ENCODE results near the gene CST9. TPM values are rescaled to one million over a fixed set of nuclear protein-coding genes. Genes with fewer than 3 reads are reported as not detected.
A peak's percentile ranks its signal among the peaks of the same experiment; 100 is the strongest.

The CST9 gene
- total and polyA plus RNA-seq, 2 of the 13 experiments (the other 11 are each of a cell fraction or from before 2014, with no cell fraction given), result 0.07 TPM; not detected in 1

DNA sequence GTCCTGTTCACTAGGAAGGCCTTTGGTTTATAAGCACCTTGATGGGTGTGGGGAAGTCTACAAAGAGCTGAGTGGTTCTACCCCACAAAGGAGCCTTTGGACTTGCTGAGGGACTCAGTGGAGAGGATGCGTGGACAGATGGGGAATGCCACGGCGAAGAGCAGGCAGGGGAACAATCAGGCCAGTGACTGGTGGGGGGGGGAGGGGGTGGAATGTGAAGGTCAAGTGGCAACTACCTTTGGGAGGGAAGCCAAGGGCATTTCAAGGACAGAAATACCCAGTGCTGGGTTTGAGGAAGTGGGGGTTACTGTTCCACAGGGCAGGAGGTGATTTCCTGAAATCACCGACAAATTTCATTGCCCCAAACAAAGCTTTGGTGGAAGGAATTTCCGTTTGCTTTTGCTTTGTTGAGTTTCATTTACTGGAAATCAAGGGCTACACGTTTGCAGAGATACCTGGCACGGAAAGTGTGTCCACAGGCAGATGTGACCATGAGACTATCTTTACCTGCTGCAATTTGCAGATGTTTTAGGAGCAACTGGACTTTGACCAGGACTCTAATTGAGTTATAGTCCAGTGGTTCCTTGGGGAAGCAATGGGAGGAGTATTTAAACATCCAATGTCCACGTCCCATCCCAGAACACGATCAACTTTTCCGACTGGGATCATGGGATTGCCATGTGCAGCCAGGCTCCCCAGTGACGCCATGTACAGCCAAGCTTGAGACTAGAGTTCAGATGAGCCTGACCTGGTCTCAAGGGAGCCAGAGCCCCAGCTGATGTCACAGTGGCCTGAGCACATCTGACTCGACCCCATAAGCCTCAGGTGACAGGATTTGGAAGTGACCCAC lies 24.1 kb upstream of the CST9 start (continued):
- TF ChIP-seq RFXAP (CRISPR knock-in tag; IDR thresholded peaks at IDR 0.05; ENCODE audit: borderline replicate concordance) (no peak; the same call in 1 of the 2 replicates), MAZ (IDR thresholded peaks at IDR 0.05; ENCODE audit: borderline replicate concordance, low read depth, low read length) (no peak), MAZ (CRISPR knock-in tag; IDR thresholded peaks at IDR 0.05; ENCODE audit: low read depth) (no peak; the same call in 1 of the 2 replicates), RFX5 (IDR thresholded peaks at IDR 0.05; ENCODE audit: low read depth, low read length) (no peak), TGIF2 (CRISPR knock-in tag; IDR thresholded peaks at IDR 0.05) (no peak), ZNF17 (CRISPR knock-in tag; IDR thresholded peaks at IDR 0.05) (no peak; the same call in 1 of the 2 replicates), FOXP1 (IDR thresholded peaks at IDR 0.05) (no peak), FOXP1 (CRISPR knock-in tag; IDR thresholded peaks at IDR 0.05) (peak; percentile 11), SP140L (CRISPR knock-in tag; IDR thresholded peaks at IDR 0.05; ENCODE audit: borderline replicate concordance) (0 out of 2 replicates have a peak, but pooled peaks have one; percentile 3), CBX2 (IDR thresholded peaks at IDR 0.05; ENCODE audit: low read depth, low read length) (no peak), CBX2 (CRISPR knock-in tag; IDR thresholded peaks at IDR 0.05; ENCODE audit: low read depth) (no peak), SP2 (CRISPR knock-in tag; IDR thresholded peaks at IDR 0.05) (no peak), ZBTB3 (CRISPR knock-in tag; IDR thresholded peaks at IDR 0.05; ENCODE audit: borderline replicate concordance, low read depth) (no peak), BHLHE40 (IDR thresholded peaks at IDR 0.05; ENCODE audit: low read length) (0 out of 2 replicates have a peak, but pooled peaks have one; percentile 1), NFYB (CRISPR knock-in tag; IDR thresholded peaks at IDR 0.05) (no peak), ZC3H4 (CRISPR knock-in tag; IDR thresholded peaks at IDR 0.05; ENCODE audit: borderline replicate concordance) (0 out of 2 replicates have a peak, but pooled peaks have one; percentile 25), SMAD3 (CRISPR knock-in tag; IDR thresholded peaks at IDR 0.05) (no peak), FOXA1 (IDR thresholded peaks at IDR 0.05) (no peak), FOXA1 (CRISPR knock-in tag; IDR thresholded peaks at IDR 0.05) (peak; percentile 26; the same call in 1 of the 2 replicates), MYC (CRISPR knock-in tag; IDR thresholded peaks at IDR 0.05; ENCODE audit: borderline replicate concordance) (peak; percentile 65; the same call in 1 of the 2 replicates), SMARCE1 (IDR thresholded peaks at IDR 0.05; ENCODE audit: borderline replicate concordance) (no peak), ZNF317 (CRISPR knock-in tag; IDR thresholded peaks at IDR 0.05) (0 out of 2 replicates have a peak, but pooled peaks have one; percentile 29), PAF1 (CRISPR knock-in tag; IDR thresholded peaks at IDR 0.05) (peak; percentile 61; the same call in 1 of the 2 replicates), ATRX (CRISPR knock-in tag; IDR thresholded peaks at IDR 0.05; ENCODE audit: borderline replicate concordance) (no peak), ZNF629 (CRISPR knock-in tag; conservative IDR thresholded peaks at IDR 0.05) (peak; percentile 4; the same call in 1 of the 2 replicates)
- TF ChIP-seq, protein P1, sequence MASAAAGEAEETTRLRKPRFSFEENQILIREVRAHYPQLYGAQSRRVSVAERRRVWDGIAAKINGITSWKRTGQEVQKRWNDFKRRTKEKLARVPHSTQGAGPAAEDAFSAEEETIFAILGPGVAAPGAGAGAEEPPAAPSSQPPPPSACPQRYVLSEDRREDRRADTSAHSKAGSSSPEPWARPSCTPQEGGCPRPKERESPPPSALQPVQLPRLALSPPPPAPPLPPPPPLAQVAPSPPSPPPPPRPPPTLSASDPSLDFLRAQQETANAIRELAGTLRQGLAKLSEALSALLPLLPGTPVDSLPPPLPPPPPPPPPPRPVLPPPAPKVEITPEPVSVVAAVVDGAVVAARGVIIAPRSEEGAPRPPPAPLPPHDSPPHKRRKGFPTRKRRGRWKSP (CRISPR knock-in tag; IDR thresholded peaks at IDR 0.05), result no peak
- TF ChIP-seq, protein P2, sequence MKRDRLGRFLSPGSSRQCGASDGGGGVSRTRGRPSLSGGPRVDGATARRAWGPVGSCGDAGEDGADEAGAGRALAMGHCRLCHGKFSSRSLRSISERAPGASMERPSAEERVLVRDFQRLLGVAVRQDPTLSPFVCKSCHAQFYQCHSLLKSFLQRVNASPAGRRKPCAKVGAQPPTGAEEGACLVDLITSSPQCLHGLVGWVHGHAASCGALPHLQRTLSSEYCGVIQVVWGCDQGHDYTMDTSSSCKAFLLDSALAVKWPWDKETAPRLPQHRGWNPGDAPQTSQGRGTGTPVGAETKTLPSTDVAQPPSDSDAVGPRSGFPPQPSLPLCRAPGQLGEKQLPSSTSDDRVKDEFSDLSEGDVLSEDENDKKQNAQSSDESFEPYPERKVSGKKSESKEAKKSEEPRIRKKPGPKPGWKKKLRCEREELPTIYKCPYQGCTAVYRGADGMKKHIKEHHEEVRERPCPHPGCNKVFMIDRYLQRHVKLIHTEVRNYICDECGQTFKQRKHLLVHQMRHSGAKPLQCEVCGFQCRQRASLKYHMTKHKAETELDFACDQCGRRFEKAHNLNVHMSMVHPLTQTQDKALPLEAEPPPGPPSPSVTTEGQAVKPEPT (CRISPR knock-in tag; IDR thresholded peaks at IDR 0.05; ENCODE audit: low read depth), result no peak
- TF ChIP-seq, protein P3, sequence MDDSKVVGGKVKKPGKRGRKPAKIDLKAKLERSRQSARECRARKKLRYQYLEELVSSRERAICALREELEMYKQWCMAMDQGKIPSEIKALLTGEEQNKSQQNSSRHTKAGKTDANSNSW (CRISPR knock-in tag; IDR thresholded peaks at IDR 0.05; ENCODE audit: borderline replicate concordance), result no peak

Data from HepG2 (cell line).